SJCRH30 (cell line): ENCODE data around the gene GLDC. TPM values are rescaled to one million over a fixed set of nuclear protein-coding genes. Genes with fewer than 3 reads are reported as not detected.
A peak's percentile ranks its signal among the peaks of the same experiment; 100 is the strongest.
"Not testable (repeated sequence)": the region's sequence is repeated elsewhere in the genome, so short reads cannot be mapped to it uniquely, and the experiment has no call there.

Source experiments
- DNase-seq, 2 experiments: peaks; one replicate each; pipeline ENCODE4 v3.0.0-alpha.2; 2015 to 2020
- H3K27ac ChIP-seq: fragments of 250-450 bp; sonication (Bioruptor Pico); 2 replicates; pipeline ENCODE4 v1.5.1; 2020; ENCODE audit warnings: mild to moderate bottlenecking, moderate library complexity
- H3K27me3 ChIP-seq: fragments of 250-450 bp; sonication (Bioruptor Pico); 2 replicates; pipeline ENCODE4 v1.5.1; 2020; ENCODE audit warnings: mild to moderate bottlenecking, moderate library complexity
- H3K36me3 ChIP-seq: fragments of 250-450 bp; sonication (Bioruptor Pico); 2 replicates; pipeline ENCODE4 v1.5.1; 2020; ENCODE audit warnings: mild to moderate bottlenecking, moderate library complexity
- H3K4me1 ChIP-seq: fragments of 250-450 bp; sonication (Bioruptor Pico); 2 replicates; pipeline ENCODE4 v1.5.1; 2020; ENCODE audit warnings: mild to moderate bottlenecking, moderate library complexity
- H3K4me3 ChIP-seq: fragments of 250-450 bp; sonication (Bioruptor Pico); 2 replicates; pipeline ENCODE4 v1.5.1; 2020; ENCODE audit warnings: mild to moderate bottlenecking, moderate library complexity
- H3K9me3 ChIP-seq: fragments of 250-450 bp; sonication (Bioruptor Pico); replicated peaks from 2 replicates; pipeline ENCODE4 v1.5.1; 2020; ENCODE audit warnings: mild to moderate bottlenecking, moderate library complexity
- total RNA-seq: library from RNA; depleted of rRNA; stranded (reverse); fragments of >200 nt; shearing (Covaris generic); gene quantifications from 2 replicates; pipeline ENCODE4 v1.2.3, GENCODE V29; 2014

Gene GLDC
- total RNA-seq, 1 experiment from 2014 or later = not detected

- H3K9me3 ChIP-seq = no peaks in the 10 kb centered on the region
- no peak overlapping the region for H3K27ac ChIP-seq
- H3K4me3 ChIP-seq = no peak overlapping the region
- no peaks in the 10 kb centered on the region for H3K36me3 ChIP-seq
- peaks cover 8% of the 10 kb centered on the region for H3K4me1 ChIP-seq
- DNase-seq = no peak
- H3K27me3 ChIP-seq = no peaks in the 10 kb centered on the region
Observed at GRCh38 chr9:6641961-6642360, 3.6 kb downstream of the GLDC start.

GRCh38 chr9:6641561-6641960 is 4.0 kb downstream of the GLDC start:
- H3K4me3 ChIP-seq = no peak overlapping the region
- DNase-seq = no peak
- H3K9me3 ChIP-seq = no peaks in the 10 kb centered on the region
- H3K27me3 ChIP-seq = no peaks in the 10 kb centered on the region
- no peaks in the 10 kb centered on the region for H3K36me3 ChIP-seq
- no peak overlapping the region for H3K27ac ChIP-seq
- H3K4me1 ChIP-seq = peaks cover 8% of the 10 kb centered on the region

GRCh38 chr9:6641056-6641455 is 4.5 kb downstream of the GLDC start:
- no peaks in the 10 kb centered on the region for H3K27me3 ChIP-seq

GRCh38 chr9:6640268-6641051 is 5.1 kb downstream of the GLDC start:
- peak; percentile 9 to 27 for DNase-seq
- Histone ChIP-seq H3K27me3 (no peaks in the 10 kb centered on the region), H3K27ac (no peak overlapping the region), H3K4me3 (no peak overlapping the region), H3K36me3 (no peaks in the 10 kb centered on the region), H3K9me3 (no peaks in the 10 kb centered on the region), H3K4me1 (peaks cover 8% of the 10 kb centered on the region)

More at GRCh38 chr9:6641056-6641455, 4.5 kb downstream of the GLDC start:
- H3K4me3 ChIP-seq = no peak overlapping the region
- no peak for DNase-seq
- no peaks in the 10 kb centered on the region for H3K9me3 ChIP-seq
- no peak overlapping the region for H3K27ac ChIP-seq
- no peaks in the 10 kb centered on the region for H3K36me3 ChIP-seq
- peaks cover 8% of the 10 kb centered on the region for H3K4me1 ChIP-seq

DNA sequence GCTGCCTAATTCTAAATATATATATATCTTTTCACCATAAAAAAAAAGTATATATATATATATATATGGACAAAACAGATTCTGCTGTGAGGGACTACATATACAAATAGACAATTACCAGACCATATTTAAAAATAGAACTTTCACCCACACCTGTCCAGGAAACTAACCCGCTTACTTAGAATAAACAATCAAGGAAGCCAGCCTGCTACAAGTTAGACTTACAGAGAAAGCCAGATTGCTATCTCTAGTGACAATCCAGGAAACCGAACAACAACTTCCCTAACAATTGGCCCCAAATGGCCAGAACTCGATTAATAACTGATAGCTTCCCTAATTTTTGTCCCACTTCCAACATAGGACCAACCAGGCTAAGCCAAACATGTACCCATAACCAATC is 5.9 kb downstream of the GLDC start:
- no peaks in the 10 kb centered on the region for H3K27me3 ChIP-seq
- no peaks in the 10 kb centered on the region for H3K9me3 ChIP-seq
- H3K4me1 ChIP-seq = peaks cover 8% of the 10 kb centered on the region
- H3K4me3 ChIP-seq = no peak overlapping the region
- peak in 1 of 2 experiments; percentile 2 for DNase-seq
- H3K27ac ChIP-seq = no peak overlapping the region
- no peaks in the 10 kb centered on the region for H3K36me3 ChIP-seq

- H3K36me3 ChIP-seq = no peaks in the 10 kb centered on the region
- no peaks in the 10 kb centered on the region for H3K4me1 ChIP-seq
- no peaks in the 10 kb centered on the region for H3K9me3 ChIP-seq
- H3K4me3 ChIP-seq = no peak overlapping the region
- DNase-seq = no peak
- no peaks in the 10 kb centered on the region for H3K27me3 ChIP-seq
- no peak overlapping the region for H3K27ac ChIP-seq
Observed at GRCh38 chr9:6634444-6634843, 11.1 kb downstream of the GLDC start.

- no peaks in the 10 kb centered on the region for H3K4me1 ChIP-seq
- no peak overlapping the region for H3K4me3 ChIP-seq
- no peaks in the 10 kb centered on the region for H3K9me3 ChIP-seq
Observed at GRCh38 chr9:6633378-6633777, 12.2 kb downstream of the GLDC start.

DNA sequence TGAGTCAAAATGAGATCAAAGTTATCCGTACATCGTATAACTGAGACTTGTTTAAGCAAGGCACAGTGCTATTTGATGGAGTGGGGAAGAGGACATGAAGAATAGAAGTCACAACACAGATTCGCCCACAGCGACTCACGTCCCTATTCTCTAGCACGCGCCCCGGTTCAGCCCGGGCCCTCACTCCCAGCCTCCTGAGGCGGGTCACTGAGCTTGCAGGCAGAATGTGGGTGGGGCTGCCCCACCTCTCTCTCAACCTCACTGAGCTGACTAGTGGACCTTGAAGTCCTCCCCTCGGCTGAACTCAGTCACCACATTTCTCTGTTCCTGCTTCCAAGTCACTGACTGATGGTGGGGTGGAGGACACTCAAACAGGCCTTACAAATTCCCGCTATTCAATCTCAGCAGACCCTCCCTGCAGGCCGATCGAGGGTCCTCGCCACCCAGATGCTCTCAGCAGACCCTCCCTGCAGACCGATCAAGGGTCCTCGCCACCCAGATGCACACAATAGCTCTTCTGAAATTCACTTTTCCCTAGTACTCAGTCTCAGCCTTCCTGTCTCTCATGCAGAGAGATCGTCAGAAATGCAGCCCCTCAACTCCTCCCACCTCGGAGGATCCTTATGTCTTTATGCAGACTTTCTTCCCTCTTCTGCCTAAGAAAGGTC is 12.9 kb downstream of the GLDC start:
- H3K9me3 ChIP-seq = no peaks in the 10 kb centered on the region
- no peak for DNase-seq

More at GRCh38 chr9:6633378-6633777, 12.2 kb downstream of the GLDC start:
- Histone ChIP-seq H3K27ac (no peak overlapping the region), H3K27me3 (no peaks in the 10 kb centered on the region), H3K36me3 (no peaks in the 10 kb centered on the region)
- no peak for DNase-seq

GRCh38 chr9:6631207-6631512 is 14.4 kb downstream of the GLDC start:
- no peaks in the 10 kb centered on the region for H3K27me3 ChIP-seq
- no peak overlapping the region for H3K27ac ChIP-seq
- DNase-seq = no peak
- no peaks in the 10 kb centered on the region for H3K9me3 ChIP-seq
- H3K36me3 ChIP-seq = no peaks in the 10 kb centered on the region
- H3K4me3 ChIP-seq = no peak overlapping the region
- no peaks in the 10 kb centered on the region for H3K4me1 ChIP-seq

More for the DNA sequence above, 12.9 kb downstream of the GLDC start:
- Histone ChIP-seq H3K4me3 (no peak overlapping the region), H3K36me3 (no peaks in the 10 kb centered on the region), H3K27me3 (no peaks in the 10 kb centered on the region), H3K4me1 (no peaks in the 10 kb centered on the region), H3K27ac (no peak overlapping the region)

DNA sequence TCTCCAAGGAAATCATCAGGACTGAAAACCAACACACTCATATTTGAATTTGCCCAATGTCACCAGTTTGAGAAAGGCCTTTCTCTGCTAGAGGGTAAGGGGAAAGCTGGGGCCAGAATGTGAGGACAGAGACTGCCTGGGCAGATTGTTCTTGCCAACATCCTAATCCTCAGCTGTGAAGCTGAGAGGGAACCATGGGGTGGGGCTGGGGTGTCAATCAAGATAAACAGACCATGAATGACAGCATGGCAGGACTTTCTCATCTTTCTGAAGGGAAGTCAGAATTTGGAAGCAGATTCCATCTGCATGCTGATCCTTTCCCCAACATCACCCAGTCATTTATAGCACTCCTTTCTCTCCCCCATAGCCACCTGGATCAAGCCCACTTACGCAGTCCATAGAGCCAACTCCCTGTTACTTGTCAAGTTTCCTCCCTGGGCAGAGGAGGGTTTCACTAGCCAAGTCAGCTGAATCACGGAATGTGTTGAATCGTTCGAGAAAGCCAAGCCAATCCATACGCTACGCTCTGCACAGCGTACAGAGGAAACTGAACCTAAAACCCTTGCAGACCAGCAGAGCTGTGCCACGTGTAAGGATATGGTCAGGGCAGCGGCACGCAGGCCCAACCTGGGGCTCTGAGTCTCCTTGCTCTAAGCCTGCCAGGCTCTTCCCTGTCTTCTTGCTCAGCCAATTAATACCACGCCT is 14.9 kb downstream of the GLDC start:
- Histone ChIP-seq H3K27ac (no peak overlapping the region), H3K9me3 (no peaks in the 10 kb centered on the region), H3K4me1 (no peaks in the 10 kb centered on the region), H3K36me3 (no peaks in the 10 kb centered on the region), H3K27me3 (no peaks in the 10 kb centered on the region), H3K4me3 (no peak overlapping the region)
- no peak for DNase-seq

DNA sequence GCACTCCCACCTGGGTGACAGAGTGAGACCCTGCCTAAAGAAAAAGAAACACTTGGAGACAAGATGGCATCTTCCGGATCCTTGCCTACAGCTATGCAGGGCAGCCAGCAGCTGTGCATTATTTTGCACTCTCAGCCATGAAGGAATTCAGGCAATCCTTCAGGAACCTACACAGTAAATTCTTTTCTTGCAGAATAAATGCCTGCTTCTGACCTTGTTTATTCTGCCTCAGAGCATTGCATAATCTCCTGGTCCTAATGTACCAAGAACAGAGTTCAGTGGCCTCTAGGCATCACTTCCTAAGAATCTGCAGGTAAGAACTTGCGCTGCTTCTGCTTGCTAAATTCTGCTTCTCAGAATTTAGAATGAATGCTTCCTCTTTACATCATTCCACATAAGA is 16.8 kb downstream of the GLDC start:
- DNase-seq = no peak
- Histone ChIP-seq H3K27me3 (no peaks in the 10 kb centered on the region), H3K27ac (no peak overlapping the region), H3K4me3 (no peak overlapping the region), H3K9me3 (no peaks in the 10 kb centered on the region), H3K4me1 (no peaks in the 10 kb centered on the region), H3K36me3 (no peaks in the 10 kb centered on the region)

DNA sequence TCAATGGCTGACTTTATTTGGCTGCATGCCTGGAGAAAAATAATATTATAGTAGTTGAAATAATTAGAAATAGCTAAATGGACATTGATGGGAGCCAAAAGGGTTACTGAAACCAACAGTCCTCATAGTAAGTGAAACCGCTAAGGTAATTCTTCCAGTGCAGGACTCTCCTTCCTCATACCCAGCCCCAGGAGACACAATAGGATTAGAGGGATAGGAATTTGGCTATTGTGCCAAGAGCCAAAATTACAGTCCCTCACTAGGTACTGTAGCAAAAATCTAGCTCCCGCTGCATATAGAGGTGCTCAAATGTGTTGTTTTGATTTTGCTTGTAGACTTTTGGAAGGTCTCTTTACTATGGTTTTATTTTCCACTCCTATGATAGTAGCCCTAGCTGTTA is 20.2 kb downstream of the GLDC start:
- no peaks in the 10 kb centered on the region for H3K4me1 ChIP-seq
- H3K27ac ChIP-seq = no peak overlapping the region

DNA sequence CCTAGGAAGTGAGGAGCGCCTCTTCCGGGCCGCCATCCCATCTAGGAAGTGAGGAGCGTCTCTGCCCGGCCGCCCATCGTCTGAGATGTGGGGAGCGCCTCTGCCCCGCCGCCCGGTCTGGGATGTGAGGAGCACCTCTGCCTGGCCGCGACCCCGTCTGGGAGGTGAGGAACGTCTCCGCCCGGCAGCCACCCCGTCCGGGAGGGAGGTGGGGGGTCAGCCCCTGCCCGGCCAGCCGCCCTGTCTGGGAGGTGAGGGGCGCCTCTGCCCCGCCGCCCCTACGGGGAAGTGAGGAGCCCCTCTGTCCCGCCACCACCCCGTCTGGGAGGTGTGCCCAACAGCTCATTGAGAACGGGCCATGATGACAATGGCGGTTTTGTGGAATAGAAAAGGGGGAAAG is 22.7 kb downstream of the GLDC start:
- DNase-seq, H3K4me1 ChIP-seq, H3K9me3 ChIP-seq, H3K4me3 ChIP-seq, H3K27ac ChIP-seq, H3K36me3 ChIP-seq, H3K27me3 ChIP-seq: not testable (repeated sequence)

More for the DNA sequence above, 20.2 kb downstream of the GLDC start:
- no peaks in the 10 kb centered on the region for H3K27me3 ChIP-seq
- DNase-seq = no peak
- no peaks in the 10 kb centered on the region for H3K9me3 ChIP-seq
- H3K4me3 ChIP-seq = no peak overlapping the region
- H3K36me3 ChIP-seq = no peaks in the 10 kb centered on the region

GRCh38 chr9:6620796-6621195 is 24.7 kb downstream of the GLDC start:
- no peak overlapping the region for H3K4me3 ChIP-seq
- no peaks in the 10 kb centered on the region for H3K9me3 ChIP-seq
- no peaks in the 10 kb centered on the region for H3K4me1 ChIP-seq
- no peaks in the 10 kb centered on the region for H3K36me3 ChIP-seq
- H3K27ac ChIP-seq = no peak overlapping the region
- H3K27me3 ChIP-seq = no peaks in the 10 kb centered on the region
- no peak for DNase-seq

GRCh38 chr9:6620353-6620752 is 25.2 kb downstream of the GLDC start:
- no peak for DNase-seq
- Histone ChIP-seq H3K4me1 (no peaks in the 10 kb centered on the region), H3K36me3 (no peaks in the 10 kb centered on the region), H3K9me3 (no peaks in the 10 kb centered on the region), H3K4me3 (no peak overlapping the region), H3K27ac (no peak overlapping the region), H3K27me3 (no peaks in the 10 kb centered on the region)
